IPS-18c (cell line): Measurements from ENCODE around the gene YTHDF2.

Experiments
- H3K4me3 ChIP-seq: 2 replicates; pipeline ENCODE4 v1.7.0; 2013; ENCODE audit warnings: low read depth, mild to moderate bottlenecking, low read length, moderate library complexity; ENCODE audit not compliant: insufficient read depth
- H3K9me3 ChIP-seq: one replicate; pipeline ENCODE4 v1.6.1; 2013; ENCODE audit warnings: mild to moderate bottlenecking, low read length, moderate library complexity; ENCODE audit not compliant: control insufficient read depth, insufficient read depth

The YTHDF2 gene

GRCh38 chr1:28812669-28813468 is 76.1 kb downstream of the YTHDF2 start:
- Histone ChIP-seq H3K9me3 (peaks cover 2% of the 10 kb centered on the region), H3K4me3 (peak overlapping the region; percentile 44)

- H3K9me3 ChIP-seq, result peaks cover 2% of the 10 kb centered on the region
- no peak overlapping the region for H3K4me3 ChIP-seq
These were observed 77.3 kb downstream of the YTHDF2 start for GRCh38 chr1:28813931-28814465.

- Histone ChIP-seq H3K9me3 (peaks cover 2% of the 10 kb centered on the region), H3K4me3 (no peak overlapping the region)
These were observed 78.9 kb downstream of the YTHDF2 start for GRCh38 chr1:28815533-28816185.

- Histone ChIP-seq H3K9me3 (no peaks in the 10 kb centered on the region), H3K4me3 (no peak overlapping the region)
These were observed 80.4 kb downstream of the YTHDF2 start for GRCh38 chr1:28817133-28817532.

GRCh38 chr1:28819020-28819419 is 82.3 kb downstream of the YTHDF2 start:
- H3K4me3 ChIP-seq, result no peak overlapping the region
- no peaks in the 10 kb centered on the region for H3K9me3 ChIP-seq
